ENCODE measurements around the gene HMOX1.

DNA sequence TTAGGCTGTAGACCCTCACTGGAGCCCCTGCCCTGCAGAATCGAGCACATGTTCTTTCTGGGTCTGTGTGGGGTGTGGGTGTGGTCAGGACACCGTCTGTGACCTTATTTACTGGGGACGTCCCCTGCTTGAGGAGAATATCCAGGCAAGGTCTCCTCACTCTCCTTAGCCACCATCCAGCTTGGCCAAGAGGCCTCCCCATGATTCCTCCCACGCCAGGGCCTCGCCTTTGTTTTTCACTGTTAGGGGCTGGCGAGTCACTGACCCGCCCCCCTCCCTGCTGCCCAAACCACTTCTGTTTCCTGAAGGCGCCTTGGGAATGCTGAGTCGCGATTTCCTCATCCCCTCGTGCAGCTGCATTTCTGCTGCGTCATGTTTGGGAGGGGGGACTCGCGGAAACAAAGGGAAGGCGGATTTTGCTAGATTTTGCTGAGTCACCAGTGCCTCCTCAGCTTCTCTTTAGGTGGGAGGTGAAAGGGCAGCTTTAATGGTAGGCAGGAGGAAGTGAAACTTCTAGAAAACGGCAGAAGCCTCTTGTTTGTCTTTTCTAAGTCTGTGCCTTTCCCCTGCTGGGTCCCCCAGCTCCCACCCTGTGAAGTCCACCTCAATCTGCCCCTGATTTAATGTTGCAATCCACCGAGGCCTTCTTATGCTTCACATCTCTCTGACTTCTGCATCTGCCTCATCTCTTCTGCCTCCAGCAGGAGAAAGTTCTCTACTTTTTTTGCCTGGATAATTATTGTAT lies 4.0 kb upstream of the HMOX1 start:
- no peak for TF ChIP-seq POLR2A (IDR thresholded peaks at IDR 0.05)
- TF ChIP-seq, protein P1, sequence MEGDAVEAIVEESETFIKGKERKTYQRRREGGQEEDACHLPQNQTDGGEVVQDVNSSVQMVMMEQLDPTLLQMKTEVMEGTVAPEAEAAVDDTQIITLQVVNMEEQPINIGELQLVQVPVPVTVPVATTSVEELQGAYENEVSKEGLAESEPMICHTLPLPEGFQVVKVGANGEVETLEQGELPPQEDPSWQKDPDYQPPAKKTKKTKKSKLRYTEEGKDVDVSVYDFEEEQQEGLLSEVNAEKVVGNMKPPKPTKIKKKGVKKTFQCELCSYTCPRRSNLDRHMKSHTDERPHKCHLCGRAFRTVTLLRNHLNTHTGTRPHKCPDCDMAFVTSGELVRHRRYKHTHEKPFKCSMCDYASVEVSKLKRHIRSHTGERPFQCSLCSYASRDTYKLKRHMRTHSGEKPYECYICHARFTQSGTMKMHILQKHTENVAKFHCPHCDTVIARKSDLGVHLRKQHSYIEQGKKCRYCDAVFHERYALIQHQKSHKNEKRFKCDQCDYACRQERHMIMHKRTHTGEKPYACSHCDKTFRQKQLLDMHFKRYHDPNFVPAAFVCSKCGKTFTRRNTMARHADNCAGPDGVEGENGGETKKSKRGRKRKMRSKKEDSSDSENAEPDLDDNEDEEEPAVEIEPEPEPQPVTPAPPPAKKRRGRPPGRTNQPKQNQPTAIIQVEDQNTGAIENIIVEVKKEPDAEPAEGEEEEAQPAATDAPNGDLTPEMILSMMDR (IDR thresholded peaks at IDR 0.05 in 8 of 11, conservative IDR thresholded peaks at IDR 0.05 in 3 of 11) = peak in 2 of 11 experiments; percentile 15 to 19
- peak; percentile 76 to 95 (median 82) for TF ChIP-seq POLR2AphosphoS5 (IDR thresholded peaks at IDR 0.05)

All from spleen (tissue), 7 donors.